HepG2 (cell line): ENCODE results near the gene NUP62. TPM values are rescaled to one million over a fixed set of nuclear protein-coding genes. Genes with fewer than 3 reads are reported as not detected.

Experiments
- ATAC-seq: fragments of 200-7000 bp; cut with Tn5 transposase; 3 replicates; pipeline ENCODE4 v1.9.1; 2020; ENCODE audit warnings: mild to moderate bottlenecking, moderate library complexity
- BruUV-seq: library from RNA; stranded (reverse); fragments of 400-500 nt; replicated peaks from 2 replicates; lab custom pipeline; 2021; lab: Mats Ljungman, UMichigan
- CTCF ChIA-PET: fragments of 300-600 bp; formaldehyde crosslinking; extraction: SDS; loops from one replicate; lab custom pipeline; 2021; ENCODE audit warnings: low total read pairs, inconsistent platforms, low intra/inter-chr PET ratio; lab: Yijun Ruan, JAX
- POLR2A ChIA-PET: fragments of 350-600 bp; sonication (Branson Sonifier 250); formaldehyde crosslinking; loops from one replicate; lab custom pipeline; 2020; ENCODE audit warnings: antibody characterized with exemption, inconsistent platforms; lab: Yijun Ruan, JAX
- DNase-seq: peaks from one replicate; pipeline ENCODE4 v3.0.0-alpha.2; 2015; ENCODE audit warnings: low spot score
- FAIRE-seq: peaks from 3 replicates; lab custom pipeline; 2011; peaks lifted over from hg19 to GRCh38; lab: Jason Lieb, UNC
- H2AFZ ChIP-seq: one replicate; pipeline ENCODE4 v1.6.1; 2011; ENCODE audit warnings: low read length, inconsistent platforms
- H3K27ac ChIP-seq: fragments of 300-600 bp; 3 replicates; pipeline ENCODE4 v1.8.0; 2011; ENCODE audit warnings: mixed run types, mild to moderate bottlenecking, mixed read lengths, low read length, inconsistent platforms; ENCODE audit not compliant: insufficient read depth; ENCODE audit errors: extremely low read length
- H3K27me3 ChIP-seq, 2 experiments: fragments of 200-600 bp in 1 of 2; 2 replicates in 1 of 2; 3 replicates in 1 of 2; pipeline versions ENCODE4 v1.6.0 to v1.8.0; 2011; ENCODE audit warnings: low read length in 2 of 2, mild to moderate bottlenecking in 2 of 2, moderate library complexity in 2 of 2, inconsistent platforms in 1 of 2; ENCODE audit not compliant: insufficient read depth in 2 of 2, control insufficient read depth in 1 of 2
- H3K36me3 ChIP-seq, 2 experiments: fragments of 200-600 bp in 1 of 2; replicated peaks in 1 of 2; 2 replicates in 1 of 2; 3 replicates in 1 of 2; pipeline versions ENCODE4 v1.5.1 to v1.8.0; 2011; ENCODE audit warnings: low read length in 2 of 2, inconsistent platforms in 1 of 2; ENCODE audit not compliant: insufficient read depth in 2 of 2, control insufficient read depth in 1 of 2
- H3K4me1 ChIP-seq: 2 replicates; pipeline ENCODE4 v1.5.1; 2012; ENCODE audit warnings: low read length, inconsistent platforms; ENCODE audit not compliant: insufficient read depth
- H3K4me2 ChIP-seq: 2 replicates; pipeline ENCODE4 v1.6.0; 2011; ENCODE audit warnings: low read depth, low read length, inconsistent platforms
- H3K4me3 ChIP-seq, 3 experiments: fragments of 200-600 bp in 1 of 3; sonication (generic), shearing (Covaris generic) in 1 of 3; replicated peaks in 1 of 3; 2 replicates each; pipeline ENCODE4 v1.5.1; 2011 to 2016; ENCODE audit warnings: low read length in 3 of 3, inconsistent platforms in 2 of 3, low read depth in 2 of 3, mild to moderate bottlenecking in 2 of 3, control low read depth in 1 of 3, mixed read lengths in 1 of 3; ENCODE audit not compliant: insufficient read depth in 1 of 3
- H3K79me2 ChIP-seq: one replicate; pipeline ENCODE4 v1.6.1; 2011; ENCODE audit warnings: low read length, inconsistent platforms; ENCODE audit not compliant: insufficient read depth
- H3K9ac ChIP-seq: 2 replicates; pipeline ENCODE4 v1.6.0; 2011; ENCODE audit warnings: mild to moderate bottlenecking, low read depth, low read length, inconsistent platforms; ENCODE audit not compliant: insufficient read depth
- H3K9me3 ChIP-seq: 2 replicates; pipeline ENCODE4 v1.5.1; 2012; ENCODE audit warnings: mild to moderate bottlenecking, low read length
- H4K20me1 ChIP-seq: 2 replicates; pipeline ENCODE4 v1.6.0; 2011; ENCODE audit warnings: inconsistent platforms, mild to moderate bottlenecking, low read length, moderate library complexity; ENCODE audit not compliant: insufficient read depth
- AGO2 ChIP-seq: fragments of 200-400 bp; formaldehyde crosslinking; optimal IDR thresholded peaks from 2 replicates; pipeline ENCODE3; 2017; ENCODE audit warnings: mild to moderate bottlenecking, low read depth, low read length, moderate library complexity
- EED ChIP-seq: sonication (generic); formaldehyde crosslinking; IDR thresholded peaks from 2 replicates; pipeline ENCODE4 v1.5.0; 2020; ENCODE audit warnings: mild to moderate bottlenecking, missing genetic modification reagents
- HES4 ChIP-seq: sonication (generic); formaldehyde crosslinking; IDR thresholded peaks from 2 replicates; pipeline ENCODE4 v1.9.0; 2021; ENCODE audit warnings: mild to moderate bottlenecking, missing genetic modification reagents, borderline replicate concordance
- HOXA3 ChIP-seq: sonication (generic); formaldehyde crosslinking; IDR thresholded peaks from 2 replicates; pipeline ENCODE4 v1.5.0; 2020; ENCODE audit warnings: missing genetic modification reagents
- PRPF4 ChIP-seq: fragments of 200-400 bp; formaldehyde crosslinking; IDR thresholded peaks from 2 replicates; pipeline ENCODE4 v1.6.1; 2016; ENCODE audit warnings: low read length, low read depth; ENCODE audit not compliant: poor library complexity, severe bottlenecking
- RBM22 ChIP-seq: fragments of 200-400 bp; formaldehyde crosslinking; optimal IDR thresholded peaks from 2 replicates; pipeline ENCODE3; 2017; ENCODE audit warnings: mild to moderate bottlenecking, low read length, moderate library complexity
- SOX6 ChIP-seq, 2 experiments: fragments of 450-650 bp in 1 of 2; sonication (generic) in 1 of 2; formaldehyde crosslinking in 1 of 2; IDR thresholded peaks; 2 replicates each; pipeline versions ENCODE4 v1.4.0 to v1.6.1; 2017 to 2020; ENCODE audit warnings: antibody characterized with exemption in 1 of 2, mild to moderate bottlenecking in 1 of 2, missing genetic modification reagents in 1 of 2
- ZNF136 ChIP-seq: sonication (generic); formaldehyde crosslinking; IDR thresholded peaks from 2 replicates; pipeline ENCODE4 v1.8.1; 2022; ENCODE audit warnings: low read depth, mild to moderate bottlenecking, moderate library complexity, missing genetic modification reagents
- ZNF253 ChIP-seq: sonication (generic); formaldehyde crosslinking; IDR thresholded peaks from 2 replicates; pipeline ENCODE4 v1.8.0; 2022; ENCODE audit warnings: mild to moderate bottlenecking, missing genetic modification reagents, borderline replicate concordance
- ZNF552 ChIP-seq: sonication (generic); formaldehyde crosslinking; IDR thresholded peaks from 2 replicates; pipeline ENCODE4 v1.9.0; 2022; ENCODE audit warnings: missing genetic modification reagents, mild to moderate bottlenecking, borderline replicate concordance
- ZNF557 ChIP-seq: sonication (generic); formaldehyde crosslinking; IDR thresholded peaks from 2 replicates; pipeline ENCODE4 v1.4.0; 2020; ENCODE audit warnings: missing genetic modification reagents
- WGBS: methylation state at CpG from one replicate; pipeline ENCODE4 v1.1.6; 2017; ENCODE audit warnings: low lambda C conversion rate; 5-methylcytosine and 5-hydroxymethylcytosine counted together
- in situ Hi-C: cut with HindIII; loops from 2 replicates; pipeline ENCODE4 v1.10.0; 2017; ENCODE audit warnings: low pct_unique_long_range_greater_than_20kb; ENCODE audit not compliant: extremely low pct_ligation_motif_present
- intact Hi-C: fragments of 100-400 bp; cut with micrococcal nuclease; formaldehyde crosslinking; loops from one replicate; pipeline ENCODE4 v1.10.0; 2022; ENCODE audit not compliant: unreplicated experiment
- polyA plus RNA-seq, 8 experiments: library from polyadenylated mRNA; depleted of rRNA in 3 of 8; stranded (reverse) in 7 of 8; unstranded in 1 of 8; fragments of >200 nt; fragmentation: Illumina TruSeq in 4 of 8; extraction: Trizol in 4 of 8; gene quantifications; 2 replicates each; pipeline versions ENCODE4 v1.2.1 to v1.2.3, GENCODE V29; 2011 to 2016; ENCODE audit warnings: low read depth in 4 of 8, missing spikeins in 1 of 8, mixed read lengths in 1 of 8; ENCODE audit not compliant: insufficient read depth in 1 of 8
- total RNA-seq, 5 experiments: library from RNA; depleted of rRNA; stranded (reverse); fragments of >200 nt; fragmentation: Illumina TruSeq; extraction: Trizol; gene quantifications; 2 replicates each; pipeline ENCODE4 v1.2.3, GENCODE V29; 2016; ENCODE audit warnings: low read depth in 1 of 5

The NUP62 gene
- total and polyA plus RNA-seq, 2 of the 13 experiments (the other 11 are each of a cell fraction or from before 2014, with no cell fraction given): 16.5 to 41.5 TPM

DNA sequence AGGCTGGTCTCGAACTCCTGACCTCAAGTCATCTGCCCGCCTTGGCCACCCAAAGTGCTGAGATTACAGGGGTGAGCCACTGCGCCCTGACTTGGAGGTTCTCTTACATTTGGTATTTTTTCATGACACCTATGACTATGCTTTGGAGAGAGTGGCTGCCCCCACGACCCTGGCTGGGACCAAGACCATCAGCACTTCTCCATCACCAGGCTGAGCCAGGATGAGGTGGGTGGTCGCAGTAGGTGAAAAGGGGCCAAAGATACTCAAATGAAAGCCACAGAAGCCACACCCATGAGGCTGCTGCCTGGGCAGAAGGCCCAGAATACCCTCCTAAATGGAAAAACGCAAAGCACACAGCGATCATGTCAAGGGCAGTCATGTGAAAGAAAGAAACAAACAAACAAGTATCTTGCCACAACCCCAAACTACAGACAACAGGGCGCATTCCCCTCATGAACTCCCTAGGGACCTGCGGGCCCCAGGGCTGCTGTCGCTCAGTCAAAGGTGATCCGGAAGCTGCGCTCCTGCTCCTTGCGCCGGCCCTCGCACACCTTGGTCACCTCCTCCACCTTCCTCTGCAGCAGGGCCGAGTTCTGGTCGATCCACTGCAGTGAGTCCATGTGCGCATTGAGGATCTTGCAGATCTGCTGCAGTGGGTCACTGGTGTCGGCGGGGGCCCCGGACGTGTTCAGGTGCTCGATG, 21.4 kb downstream of the NUP62 start:
- in situ Hi-C loops (no loop called here), intact Hi-C loops (no loop called here)
- peaks cover 9% of the 10 kb centered on the region for H3K4me1 ChIP-seq
- CTCF ChIA-PET: no interaction called here
- no peak overlapping the region for H2AFZ ChIP-seq
- no peak overlapping the region for H3K27ac ChIP-seq
- no peak overlapping the region for H3K9ac ChIP-seq
- no peaks in the 10 kb centered on the region for H4K20me1 ChIP-seq
- H3K4me2 ChIP-seq: no peak overlapping the region
- FAIRE-seq: no peak
- H3K36me3 ChIP-seq: peaks cover 17 to 32% of the 10 kb centered on the region in 2 experiments; a peak in 4 of 5 replicates
- H3K9me3 ChIP-seq: no peaks in the 10 kb centered on the region
- no peaks in the 10 kb centered on the region for H3K27me3 ChIP-seq
- DNase-seq: no peak
- H3K4me3 ChIP-seq: no peak overlapping the region
- POLR2A ChIA-PET: no interaction called here
- H3K79me2 ChIP-seq: no peaks in the 10 kb centered on the region
- no TSS peak for BruUV-seq
- WGBS: over 99% methylated on average over 23 of the region's 23 CpGs
- no peak for ATAC-seq
- TF ChIP-seq ZNF253 (no peak), ZNF552 (no peak), HOXA3 (0 out of 2 replicates have a peak, but pooled peaks have one; percentile 15), SOX6 (IDR thresholded peaks at IDR 0.05) (no peak), SOX6 (CRISPR knock-in tag; IDR thresholded peaks at IDR 0.05) (no peak)

DNA sequence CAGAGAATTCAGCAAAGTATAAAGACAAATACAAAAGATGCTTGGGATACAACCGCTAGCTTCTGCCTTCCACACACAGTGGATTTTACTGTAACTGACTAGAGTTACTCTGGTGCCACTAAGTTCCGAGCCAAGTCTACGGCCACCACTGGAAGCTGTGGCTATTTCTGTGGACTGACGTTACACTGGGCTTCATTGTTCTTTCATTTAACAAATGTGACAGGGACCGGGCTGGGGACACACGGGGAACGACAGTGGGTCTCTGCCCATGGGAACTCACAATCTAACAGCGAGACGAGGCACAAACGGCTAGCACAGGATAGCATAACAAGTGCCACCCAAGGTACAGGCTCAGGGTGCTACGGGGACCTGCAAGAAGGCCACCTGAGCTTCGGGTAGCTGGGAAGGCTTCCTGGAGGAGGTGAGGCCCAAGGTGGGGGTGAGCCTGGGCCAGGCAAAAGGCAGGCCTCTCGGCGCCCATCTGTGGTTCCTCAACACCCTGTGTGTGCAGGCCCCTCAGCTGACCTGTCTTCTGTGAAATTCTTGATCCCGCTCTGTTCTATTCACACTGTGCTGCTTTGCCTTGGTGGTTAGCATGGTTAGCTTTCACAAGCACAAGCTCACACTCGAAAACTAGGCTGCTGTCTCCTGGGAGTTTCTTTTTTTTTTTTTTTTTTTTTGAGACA, 22.3 kb downstream of the NUP62 start:
- peaks cover 15 to 26% of the 10 kb centered on the region in 2 experiments; a peak in 4 of 5 replicates for H3K36me3 ChIP-seq
- no peak for TF ChIP-seq ZNF557 (CRISPR knock-in tag)
- peak; percentile 78 for TF ChIP-seq AGO2
- no peak for TF ChIP-seq EED (CRISPR knock-in tag)
- TF ChIP-seq HES4 (CRISPR knock-in tag): no peak
- TF ChIP-seq ZNF136 (CRISPR knock-in tag): no peak
- no peak for TF ChIP-seq PRPF4
- TF ChIP-seq RBM22: peak; percentile 59
- H3K27me3 ChIP-seq: no peaks in the 10 kb centered on the region
- in situ Hi-C loops: no loop called here
- H2AFZ ChIP-seq: no peak overlapping the region
- H3K4me1 ChIP-seq: peaks cover 7% of the 10 kb centered on the region
- ChIA-PET CTCF (no interaction called here), POLR2A (no interaction called here)
- H3K27ac ChIP-seq: no peak overlapping the region
- no peak for ATAC-seq
- WGBS: 99% methylated on average over 9 of the region's 16 CpGs
- no peak overlapping the region for H3K4me3 ChIP-seq
- DNase-seq: no peak
- H3K9ac ChIP-seq: no peak overlapping the region
- no peaks in the 10 kb centered on the region for H3K79me2 ChIP-seq
- no peaks in the 10 kb centered on the region for H4K20me1 ChIP-seq
- TSS peak; percentile 61 for BruUV-seq
- H3K9me3 ChIP-seq: no peaks in the 10 kb centered on the region
- FAIRE-seq: no peak
- intact Hi-C loops: no loop called here
- H3K4me2 ChIP-seq: no peak overlapping the region
